Measurements from ENCODE around the gene PRRT1B.

The PRRT1B gene

GRCh38 chr9:131603199-131603598, 57.9 kb downstream of the PRRT1B start:
- no peak overlapping the region for H3K9ac ChIP-seq (ENCODE audit: low read length)
- H3K4me1 ChIP-seq (ENCODE audit: low read length) = no peaks in the 10 kb centered on the region
- H3K27me3 ChIP-seq (replicated peaks; ENCODE audit: insufficient read depth, low read length) = no peaks in the 10 kb centered on the region
- H3K27ac ChIP-seq (ENCODE audit: low read length) = no peak overlapping the region
- no peak overlapping the region for H3K4me3 ChIP-seq (ENCODE audit: low read length)
- H2AFZ ChIP-seq (ENCODE audit: low read length) = no peak overlapping the region
- TF ChIP-seq EZH2phosphoT487 (IDR thresholded peaks at IDR 0.05; ENCODE audit: low read length) (no peak), CTCF (IDR thresholded peaks at IDR 0.05; ENCODE audit: low read length) (no peak), EZH2 (optimal IDR thresholded peaks at IDR 0.05; ENCODE audit: low read depth, low read length) (no peak)
- H3K4me2 ChIP-seq (ENCODE audit: low read depth, low read length) = no peak overlapping the region
- H3K9me2 ChIP-seq (replicated peaks; ENCODE audit: insufficient read depth, low read length) = no peaks in the 10 kb centered on the region
- 0 out of 2 replicates have a peak, but pooled peaks cover 2% of the 10 kb centered on the region for H4K20me1 ChIP-seq (ENCODE audit: insufficient read depth, low read length)
- peaks cover 9% of the 10 kb centered on the region; the same call in 1 of the 2 replicates for H3K36me3 ChIP-seq (replicated peaks; ENCODE audit: insufficient read depth, low read length)
- H3K9me3 ChIP-seq (replicated peaks; ENCODE audit: insufficient read depth, low read length) = no peaks in the 10 kb centered on the region
- DNase-seq = no peak
- no peaks in the 10 kb centered on the region for H3F3A ChIP-seq (ENCODE audit: insufficient read depth, low read length)
- H3K79me2 ChIP-seq (ENCODE audit: low read length) = 0 out of 2 replicates have a peak, but pooled peaks cover 3% of the 10 kb centered on the region

- Histone ChIP-seq H4K20me1 (ENCODE audit: insufficient read depth, low read length) (0 out of 2 replicates have a peak, but pooled peaks cover 2% of the 10 kb centered on the region), H3K4me1 (ENCODE audit: low read length) (no peaks in the 10 kb centered on the region), H3K36me3 (replicated peaks; ENCODE audit: insufficient read depth, low read length) (peaks cover 7% of the 10 kb centered on the region; the same call in 1 of the 2 replicates), H3K27ac (ENCODE audit: low read length) (no peak overlapping the region), H2AFZ (ENCODE audit: low read length) (no peak overlapping the region), H3K9me2 (replicated peaks; ENCODE audit: insufficient read depth, low read length) (no peaks in the 10 kb centered on the region), H3K79me2 (ENCODE audit: low read length) (0 out of 2 replicates have a peak, but pooled peaks cover 3% of the 10 kb centered on the region), H3K27me3 (replicated peaks; ENCODE audit: insufficient read depth, low read length) (no peaks in the 10 kb centered on the region), H3K4me3 (ENCODE audit: low read length) (no peak overlapping the region), H3K9ac (ENCODE audit: low read length) (no peak overlapping the region), H3K4me2 (ENCODE audit: low read depth, low read length) (no peak overlapping the region), H3F3A (ENCODE audit: insufficient read depth, low read length) (no peaks in the 10 kb centered on the region), H3K9me3 (replicated peaks; ENCODE audit: insufficient read depth, low read length) (no peaks in the 10 kb centered on the region)
- no peak for TF ChIP-seq EZH2 (optimal IDR thresholded peaks at IDR 0.05; ENCODE audit: low read depth, low read length)
- TF ChIP-seq CTCF (IDR thresholded peaks at IDR 0.05; ENCODE audit: low read length) = no peak
- no peak for TF ChIP-seq EZH2phosphoT487 (IDR thresholded peaks at IDR 0.05; ENCODE audit: low read length)
- no peak for DNase-seq
Observed at GRCh38 chr9:131603711-131604439, 58.6 kb downstream of the PRRT1B start.

- Histone ChIP-seq H3K9ac (ENCODE audit: low read length) (no peak overlapping the region), H3K27ac (ENCODE audit: low read length) (no peak overlapping the region), H2AFZ (ENCODE audit: low read length) (no peak overlapping the region), H3F3A (ENCODE audit: insufficient read depth, low read length) (no peaks in the 10 kb centered on the region), H3K4me3 (ENCODE audit: low read length) (no peak overlapping the region), H3K4me1 (ENCODE audit: low read length) (no peaks in the 10 kb centered on the region), H3K27me3 (replicated peaks; ENCODE audit: insufficient read depth, low read length) (no peaks in the 10 kb centered on the region), H3K36me3 (replicated peaks; ENCODE audit: insufficient read depth, low read length) (peaks cover 10% of the 10 kb centered on the region; the same call in 1 of the 2 replicates), H3K4me2 (ENCODE audit: low read depth, low read length) (no peak overlapping the region), H3K9me3 (replicated peaks; ENCODE audit: insufficient read depth, low read length) (no peaks in the 10 kb centered on the region), H3K79me2 (ENCODE audit: low read length) (peaks cover 6% of the 10 kb centered on the region; the same call in 1 of the 2 replicates), H4K20me1 (ENCODE audit: insufficient read depth, low read length) (no peaks in the 10 kb centered on the region), H3K9me2 (replicated peaks; ENCODE audit: insufficient read depth, low read length) (no peaks in the 10 kb centered on the region)
- DNase-seq = no peak
- TF ChIP-seq CTCF (IDR thresholded peaks at IDR 0.05; ENCODE audit: low read length) (no peak), EZH2phosphoT487 (IDR thresholded peaks at IDR 0.05; ENCODE audit: low read length) (no peak), EZH2 (optimal IDR thresholded peaks at IDR 0.05; ENCODE audit: low read depth, low read length) (no peak)
Observed at GRCh38 chr9:131605770-131606590, 60.7 kb downstream of the PRRT1B start.
